AG09309 (cell line): ENCODE measurements around the gene FLT3.
A peak's percentile ranks its signal among the peaks of the same experiment; 100 is the strongest.

Source experiments
- DNase-seq: peaks from one replicate; pipeline ENCODE4 v3.0.0-alpha.2; 2010; ENCODE audit warnings: low read depth
- H3K4me3 ChIP-seq: 2 replicates; pipeline ENCODE4 v1.5.1; 2011; ENCODE audit warnings: mild to moderate bottlenecking, low read depth, low read length, moderate library complexity; ENCODE audit not compliant: control insufficient read depth
- CTCF ChIP-seq: IDR thresholded peaks from 2 replicates; pipeline ENCODE4 v1.5.1; 2011; ENCODE audit warnings: mild to moderate bottlenecking, low read depth, low read length, inconsistent platforms; ENCODE audit not compliant: insufficient read depth, control insufficient read depth; ENCODE audit errors: missing control alignments

The FLT3 gene

GRCh38 chr13:28138012-28138755, 37.8 kb upstream of the FLT3 start, which contains the start of gene PAN3:
Gene PAN3, plus strand, starts transcription at chr13:28138545. Its CDS starts 113 bp downstream, at chr13:28138658.
- H3K4me3 ChIP-seq = peak within 1 kb of the TSS; percentile 58
- TF ChIP-seq CTCF = no peak
- peak; percentile 52 for DNase-seq

GRCh38 chr13:28137596-28137995, 37.2 kb upstream of the FLT3 start:
- no peak for TF ChIP-seq CTCF
- DNase-seq = no peak
- peak overlapping the region; percentile 58 for H3K4me3 ChIP-seq

- no peak for TF ChIP-seq CTCF
- H3K4me3 ChIP-seq = peak overlapping the region; percentile 58
- DNase-seq = no peak
Measured at GRCh38 chr13:28136916-28137315, 36.5 kb upstream of the FLT3 start.

- no peak overlapping the region for H3K4me3 ChIP-seq
- TF ChIP-seq CTCF = no peak
- no peak for DNase-seq
Measured at GRCh38 chr13:28131646-28132045, 31.3 kb upstream of the FLT3 start.

GRCh38 chr13:28129911-28130693, 29.7 kb upstream of the FLT3 start:
- no peak overlapping the region for H3K4me3 ChIP-seq
- TF ChIP-seq CTCF = no peak
- no peak for DNase-seq

- TF ChIP-seq CTCF = no peak
- DNase-seq = no peak
- no peak overlapping the region for H3K4me3 ChIP-seq
Measured at GRCh38 chr13:28128926-28129325, 28.6 kb upstream of the FLT3 start.
